ENCODE measurements around the gene PIK3CA. TPM values are rescaled to one million over a fixed set of nuclear protein-coding genes. Genes with fewer than 3 reads are reported as not detected.
"Not testable (repeated sequence)": the region's sequence is repeated elsewhere in the genome, so short reads cannot be mapped to it uniquely, and the experiment has no call there.

Gene PIK3CA
- total RNA-seq, 1 donor from 2014 or later: 24.5 TPM

DNA sequence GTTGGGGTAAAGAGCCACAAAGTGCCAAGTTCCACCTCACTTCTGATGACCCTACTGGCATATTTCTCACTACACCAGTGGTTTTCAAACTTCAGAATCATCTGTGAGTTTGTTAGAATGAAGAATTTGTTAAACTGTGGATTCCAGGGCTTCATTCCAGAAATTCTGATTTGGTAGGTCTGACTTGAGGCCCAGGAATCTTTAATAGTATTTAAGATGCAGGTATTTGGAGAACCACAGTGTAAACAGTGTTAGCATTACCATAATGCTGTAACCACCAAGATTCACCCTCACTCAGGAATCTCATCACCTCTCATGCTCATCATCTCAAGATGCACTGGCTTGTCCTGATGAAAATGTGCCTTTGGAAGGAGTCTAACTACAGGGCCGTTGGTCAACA is 96.7 kb downstream of the PIK3CA start:
- Mint-ChIP-seq H3K27ac (no peak overlapping the region), H3K36me3 (peaks cover 3% of the 10 kb centered on the region), H3K4me1 (no peaks in the 10 kb centered on the region), H3K27me3 (ENCODE audit: insufficient read depth, low read depth) (peaks cover 4% of the 10 kb centered on the region), H3K4me3 (no peak overlapping the region), H3K9me3 (no peaks in the 10 kb centered on the region)
- Histone ChIP-seq H3K27me3 (no peaks in the 10 kb centered on the region), H3K79me2 (ENCODE audit: low read depth) (no peaks in the 10 kb centered on the region), H3K27ac (no peak overlapping the region), H3K9ac (no peak overlapping the region), H3K4me1 (no peaks in the 10 kb centered on the region), H3K4me3 (no peak overlapping the region), H4K20me1 (ENCODE audit: low read depth) (no peaks in the 10 kb centered on the region), H3K9me3 (ENCODE audit: low read depth) (no peaks in the 10 kb centered on the region), H3F3A (ENCODE audit: low read depth) (no peaks in the 10 kb centered on the region), H2AFZ (replicated peaks) (no peak overlapping the region), H3K36me3 (no peaks in the 10 kb centered on the region), H3K4me2 (no peak overlapping the region)
- DNase-seq (ENCODE audit: low spot score): no peak
- TF ChIP-seq, protein P1, sequence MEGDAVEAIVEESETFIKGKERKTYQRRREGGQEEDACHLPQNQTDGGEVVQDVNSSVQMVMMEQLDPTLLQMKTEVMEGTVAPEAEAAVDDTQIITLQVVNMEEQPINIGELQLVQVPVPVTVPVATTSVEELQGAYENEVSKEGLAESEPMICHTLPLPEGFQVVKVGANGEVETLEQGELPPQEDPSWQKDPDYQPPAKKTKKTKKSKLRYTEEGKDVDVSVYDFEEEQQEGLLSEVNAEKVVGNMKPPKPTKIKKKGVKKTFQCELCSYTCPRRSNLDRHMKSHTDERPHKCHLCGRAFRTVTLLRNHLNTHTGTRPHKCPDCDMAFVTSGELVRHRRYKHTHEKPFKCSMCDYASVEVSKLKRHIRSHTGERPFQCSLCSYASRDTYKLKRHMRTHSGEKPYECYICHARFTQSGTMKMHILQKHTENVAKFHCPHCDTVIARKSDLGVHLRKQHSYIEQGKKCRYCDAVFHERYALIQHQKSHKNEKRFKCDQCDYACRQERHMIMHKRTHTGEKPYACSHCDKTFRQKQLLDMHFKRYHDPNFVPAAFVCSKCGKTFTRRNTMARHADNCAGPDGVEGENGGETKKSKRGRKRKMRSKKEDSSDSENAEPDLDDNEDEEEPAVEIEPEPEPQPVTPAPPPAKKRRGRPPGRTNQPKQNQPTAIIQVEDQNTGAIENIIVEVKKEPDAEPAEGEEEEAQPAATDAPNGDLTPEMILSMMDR (IDR thresholded peaks at IDR 0.05): no peak
- no peak for TF ChIP-seq EZH2phosphoT487 (IDR thresholded peaks at IDR 0.05)
- TF ChIP-seq EZH2 (IDR thresholded peaks at IDR 0.05): no peak

GRCh38 chr3:179247289-179248015 is 99.3 kb downstream of the PIK3CA start:
- H2AFZ ChIP-seq (replicated peaks): no peak overlapping the region
- Mint-ChIP-seq H3K4me1 (no peaks in the 10 kb centered on the region), H3K27me3 (ENCODE audit: insufficient read depth, low read depth) (peaks cover 4% of the 10 kb centered on the region), H3K27ac (no peak overlapping the region), H3K4me3 (no peak overlapping the region), H3K36me3 (peaks cover 6% of the 10 kb centered on the region), H3K9me3 (no peaks in the 10 kb centered on the region)
- no peak overlapping the region for H3K27ac ChIP-seq
- H3K4me2 ChIP-seq: no peak overlapping the region
- H3K79me2 ChIP-seq (ENCODE audit: low read depth): no peaks in the 10 kb centered on the region
- no peaks in the 10 kb centered on the region for H4K20me1 ChIP-seq (ENCODE audit: low read depth)
- no peak for DNase-seq (ENCODE audit: low spot score)
- no peaks in the 10 kb centered on the region for H3K4me1 ChIP-seq
- H3K36me3 ChIP-seq: no peaks in the 10 kb centered on the region
- no peaks in the 10 kb centered on the region for H3K27me3 ChIP-seq
- no peaks in the 10 kb centered on the region for H3K9me3 ChIP-seq (ENCODE audit: low read depth)
- no peak overlapping the region for H3K4me3 ChIP-seq
- no peaks in the 10 kb centered on the region for H3F3A ChIP-seq (ENCODE audit: low read depth)
- H3K9ac ChIP-seq: no peak overlapping the region
- TF ChIP-seq EZH2phosphoT487 (IDR thresholded peaks at IDR 0.05): no peak
- no peak for TF ChIP-seq EZH2 (IDR thresholded peaks at IDR 0.05)

DNA sequence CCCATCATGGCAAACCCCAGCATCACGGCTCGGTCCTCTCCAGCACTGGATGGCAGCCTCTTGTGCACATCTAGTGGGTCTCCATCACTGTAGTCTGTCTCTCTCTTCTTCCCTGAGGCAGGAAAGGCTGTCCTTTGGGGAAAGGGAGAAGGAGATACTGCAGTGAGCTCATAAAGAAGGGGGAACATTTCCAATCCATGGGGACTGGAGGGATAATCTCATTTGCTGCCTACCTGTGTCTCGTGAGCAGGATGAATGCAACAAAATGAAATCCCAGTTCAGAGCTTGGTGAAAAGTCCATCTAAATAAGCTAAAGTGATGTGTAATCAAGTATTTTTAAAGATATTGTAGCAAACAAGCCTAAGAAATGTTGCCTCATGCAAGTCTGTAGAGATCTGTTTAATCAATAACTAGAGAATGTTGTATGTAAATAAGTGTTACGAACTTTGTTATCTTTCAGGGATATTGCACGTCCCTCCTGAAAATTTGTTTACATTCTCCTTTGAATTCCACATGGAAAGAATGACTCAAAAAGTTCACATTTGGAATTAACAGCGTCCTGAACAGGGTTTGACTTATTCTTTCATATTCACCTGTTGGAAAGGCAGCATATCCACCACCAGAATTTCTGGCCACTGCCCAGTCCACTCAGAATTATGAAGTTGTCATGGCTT is 102.8 kb downstream of the PIK3CA start, which contains the start of gene KCNMB3:
Gene KCNMB3, minus strand, starts transcription at position 312 of the 674 bp plus-strand sequence. Its CDS starts 124 bp downstream, at position 188.
- Histone ChIP-seq H3K4me2 (no peak within 1 kb of the TSS), H3K36me3 (no peaks in the 10 kb centered on the region), H3K4me1 (no peaks in the 10 kb centered on the region), H3K79me2 (ENCODE audit: low read depth) (no peaks in the 10 kb centered on the region), H3K9ac (no peak within 1 kb of the TSS), H4K20me1 (ENCODE audit: low read depth) (no peaks in the 10 kb centered on the region), H3K4me3 (no peak within 1 kb of the TSS), H3K27ac (no peak within 1 kb of the TSS), H3K27me3 (no peaks in the 10 kb centered on the region), H3F3A (ENCODE audit: low read depth) (no peaks in the 10 kb centered on the region), H3K9me3 (ENCODE audit: low read depth) (no peaks in the 10 kb centered on the region), H2AFZ (replicated peaks) (no peak within 1 kb of the TSS)
- Mint-ChIP-seq H3K27ac (no peak within 1 kb of the TSS), H3K36me3 (peaks cover 6% of the 10 kb centered on the region), H3K9me3 (no peaks in the 10 kb centered on the region), H3K4me3 (no peak within 1 kb of the TSS), H3K27me3 (ENCODE audit: insufficient read depth, low read depth) (peaks cover 4% of the 10 kb centered on the region), H3K4me1 (no peaks in the 10 kb centered on the region)
- TF ChIP-seq EZH2phosphoT487 (IDR thresholded peaks at IDR 0.05) (no peak), EZH2 (IDR thresholded peaks at IDR 0.05) (no peak)
- TF ChIP-seq, protein P1 (IDR thresholded peaks at IDR 0.05): no peak
- DNase-seq (ENCODE audit: low spot score): no peak

DNA sequence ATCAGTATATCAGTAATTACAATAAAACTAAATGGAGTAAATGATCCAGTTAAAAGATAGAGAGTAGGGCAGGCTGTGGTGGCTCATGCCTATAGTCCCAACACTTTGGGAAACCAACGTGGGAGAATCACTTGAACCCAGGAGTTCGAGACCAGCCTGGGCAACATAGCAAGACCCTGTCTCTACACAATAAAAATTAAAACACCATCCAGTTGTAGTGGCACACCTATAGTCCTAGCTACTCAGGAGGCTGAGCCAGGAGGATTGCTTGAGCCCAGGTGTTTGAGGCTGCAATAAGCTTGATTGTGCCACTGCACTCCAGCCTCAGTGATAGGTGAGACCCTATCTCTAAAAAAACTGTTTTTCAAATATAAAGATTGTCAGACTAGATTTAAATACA is 108.7 kb downstream of the PIK3CA start:
- H3F3A ChIP-seq (ENCODE audit: low read depth): no peaks in the 10 kb centered on the region
- no peak overlapping the region for H2AFZ ChIP-seq (replicated peaks)
- Mint-ChIP-seq H3K9me3 (peaks cover 23% of the 10 kb centered on the region), H3K27me3 (ENCODE audit: insufficient read depth, low read depth) (peaks cover 3% of the 10 kb centered on the region), H3K4me3 (no peak overlapping the region), H3K36me3 (peaks cover 7% of the 10 kb centered on the region), H3K4me1 (no peaks in the 10 kb centered on the region), H3K27ac (no peak overlapping the region)
- no peak overlapping the region for H3K4me2 ChIP-seq
- H3K4me1 ChIP-seq: no peaks in the 10 kb centered on the region
- H3K9ac ChIP-seq: no peak overlapping the region
- H4K20me1 ChIP-seq (ENCODE audit: low read depth): no peaks in the 10 kb centered on the region
- no peak overlapping the region for H3K4me3 ChIP-seq
- TF ChIP-seq EZH2 (IDR thresholded peaks at IDR 0.05) (no peak), EZH2phosphoT487 (IDR thresholded peaks at IDR 0.05) (no peak)
- TF ChIP-seq, protein P1 (IDR thresholded peaks at IDR 0.05): no peak
- H3K27me3 ChIP-seq: peaks cover 13% of the 10 kb centered on the region
- H3K36me3 ChIP-seq: no peaks in the 10 kb centered on the region
- no peak for DNase-seq (ENCODE audit: low spot score)
- H3K9me3 ChIP-seq (ENCODE audit: low read depth): no peaks in the 10 kb centered on the region
- no peaks in the 10 kb centered on the region for H3K79me2 ChIP-seq (ENCODE audit: low read depth)
- H3K27ac ChIP-seq: no peak overlapping the region

DNA sequence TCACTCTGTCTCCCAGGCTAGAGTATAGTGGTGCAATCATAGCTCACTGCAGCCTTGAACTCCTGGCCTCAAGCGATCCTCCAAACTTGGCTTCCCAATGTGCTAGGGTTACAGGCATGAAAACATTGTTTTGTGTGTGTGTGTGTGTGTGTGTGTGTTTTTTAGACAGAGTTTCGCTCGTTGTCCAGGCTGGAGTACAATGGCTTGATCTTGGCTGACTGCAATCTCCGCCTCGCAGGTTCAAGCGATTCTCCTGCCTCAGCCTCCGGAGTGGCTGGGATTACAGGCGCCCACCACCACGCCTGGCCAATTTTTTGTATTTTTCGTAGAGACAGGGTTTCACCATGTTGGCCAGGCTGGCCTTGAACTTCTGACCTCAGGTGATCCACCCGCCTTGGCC is 109.6 kb downstream of the PIK3CA start:
- H3K4me2 ChIP-seq; H3F3A ChIP-seq (ENCODE audit: low read depth); H3K9me3 ChIP-seq (ENCODE audit: low read depth); H3K9ac ChIP-seq; H3K4me1 Mint-ChIP-seq; H3K4me1 ChIP-seq; H3K79me2 ChIP-seq (ENCODE audit: low read depth); H3K27ac Mint-ChIP-seq; H3K27me3 Mint-ChIP-seq (ENCODE audit: insufficient read depth, low read depth); H3K4me3 Mint-ChIP-seq; H3K36me3 Mint-ChIP-seq; DNase-seq (ENCODE audit: low spot score); H4K20me1 ChIP-seq (ENCODE audit: low read depth); H2AFZ ChIP-seq (replicated peaks); H3K36me3 ChIP-seq; H3K4me3 ChIP-seq; H3K27ac ChIP-seq: not testable (repeated sequence)
- H3K9me3 Mint-ChIP-seq: peaks cover 28% of the 10 kb centered on the region
- H3K27me3 ChIP-seq: peaks cover 15% of the 10 kb centered on the region
